Osteoblast (primary cell): Measurements from ENCODE around the gene BCL11B. TPM values are rescaled to one million over a fixed set of nuclear protein-coding genes. Genes with fewer than 3 reads are reported as not detected.
A peak's percentile ranks its signal among the peaks of the same experiment; 100 is the strongest.

Experiments used
- DNase-seq: peaks from one replicate; pipeline ENCODE4 v3.0.0; 2011; ENCODE audit warnings: low spot score, mixed read lengths; ENCODE audit not compliant: insufficient read length; ENCODE audit errors: missing footprints
- H2AFZ ChIP-seq: 2 replicates; pipeline ENCODE4 v1.6.0; 2011; ENCODE audit warnings: mild to moderate bottlenecking, low read length
- H3K27ac ChIP-seq: 2 replicates; pipeline ENCODE4 v1.5.1; 2011; ENCODE audit warnings: mild to moderate bottlenecking, low read depth, low read length, moderate library complexity
- H3K27me3 ChIP-seq: 2 replicates; pipeline ENCODE4 v1.6.0; 2012; ENCODE audit warnings: mild to moderate bottlenecking, control low read depth, inconsistent platforms, low read length, moderate library complexity; ENCODE audit not compliant: insufficient read depth
- H3K36me3 ChIP-seq: 2 replicates; pipeline ENCODE4 v1.5.1; 2011; ENCODE audit warnings: mild to moderate bottlenecking, low read length, control low read depth, moderate library complexity; ENCODE audit not compliant: insufficient read depth
- H3K4me1 ChIP-seq: 2 replicates; pipeline ENCODE4 v1.5.1; 2011; ENCODE audit warnings: mild to moderate bottlenecking, low read length, control low read depth, moderate library complexity; ENCODE audit not compliant: insufficient read depth
- H3K4me2 ChIP-seq: 2 replicates; pipeline ENCODE4 v1.6.0; 2011; ENCODE audit warnings: mild to moderate bottlenecking, low read length; ENCODE audit not compliant: insufficient read depth
- H3K4me3 ChIP-seq: fragments of 200-600 bp; sonication (generic); 3 replicates; pipeline ENCODE4 v1.5.1; 2012; ENCODE audit warnings: mild to moderate bottlenecking, low read length, inconsistent platforms; ENCODE audit not compliant: insufficient read depth
- H3K79me2 ChIP-seq: 2 replicates; pipeline ENCODE4 v1.6.0; 2012; ENCODE audit warnings: mild to moderate bottlenecking, low read length, control low read depth, inconsistent platforms; ENCODE audit not compliant: insufficient read depth
- H3K9me3 ChIP-seq: 2 replicates; pipeline ENCODE4 v1.5.1; 2011; ENCODE audit warnings: low read depth, low read length, control low read depth
- H4K20me1 ChIP-seq: 2 replicates; pipeline ENCODE4 v1.6.0; 2012; ENCODE audit warnings: mild to moderate bottlenecking, low read length, control low read depth; ENCODE audit not compliant: insufficient read depth
- total RNA-seq: library from RNA; depleted of rRNA; stranded (reverse); fragments of >200 nt; gene quantifications from 2 replicates; pipeline ENCODE4 v1.2.3, GENCODE V29; 2012
- TF ChIP-seq, protein P1 (sequence below): IDR thresholded peaks from 2 replicates; pipeline ENCODE4 v1.5.1; 2011; ENCODE audit warnings: mild to moderate bottlenecking, low read depth, low read length, moderate library complexity; ENCODE audit errors: extremely low read depth

BCL11B gene
- total RNA-seq, 1 donor = 0.36 TPM

DNA sequence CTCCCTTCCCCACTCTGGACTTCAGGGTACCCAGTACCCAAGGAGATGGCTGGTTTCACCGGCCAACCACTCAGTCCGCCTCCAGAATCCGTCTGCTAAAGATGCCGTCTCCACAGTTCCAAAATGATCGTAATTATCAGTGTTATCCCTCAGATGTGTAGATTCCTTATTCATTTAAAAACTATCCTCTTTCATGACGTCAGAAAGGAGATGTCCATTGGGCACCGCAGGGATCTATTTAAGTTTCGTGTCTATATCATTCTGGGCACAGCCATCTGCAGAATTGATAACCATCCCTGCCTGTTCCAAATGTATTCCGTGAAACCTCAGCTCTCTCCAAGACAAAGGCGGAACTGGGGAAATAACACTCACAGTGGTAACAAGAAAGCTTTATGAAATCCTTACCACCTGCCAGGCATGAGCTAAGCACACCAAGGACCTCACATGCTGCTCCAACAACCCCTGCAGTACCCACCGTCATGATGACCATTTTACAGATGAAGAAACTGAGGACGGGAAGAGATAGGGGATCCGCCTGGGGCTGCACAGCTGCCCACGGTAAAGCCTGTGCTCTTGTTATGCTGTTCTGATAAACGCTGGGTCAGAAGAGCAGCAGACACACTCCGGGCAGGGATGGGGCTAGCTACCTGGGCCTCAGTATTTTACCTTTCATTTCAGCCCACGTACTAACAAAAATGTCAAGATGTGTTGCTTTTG is 90.0 kb downstream of the BCL11B start:
- Histone ChIP-seq H3K4me1 (no peaks in the 10 kb centered on the region), H2AFZ (no peak overlapping the region), H3K27me3 (no peaks in the 10 kb centered on the region), H3K4me2 (no peak overlapping the region), H3K9me3 (no peaks in the 10 kb centered on the region), H3K36me3 (no peaks in the 10 kb centered on the region), H4K20me1 (no peaks in the 10 kb centered on the region), H3K4me3 (no peak overlapping the region), H3K79me2 (no peaks in the 10 kb centered on the region), H3K27ac (no peak overlapping the region)
- DNase-seq = peak; percentile 59
- TF ChIP-seq, protein P1, sequence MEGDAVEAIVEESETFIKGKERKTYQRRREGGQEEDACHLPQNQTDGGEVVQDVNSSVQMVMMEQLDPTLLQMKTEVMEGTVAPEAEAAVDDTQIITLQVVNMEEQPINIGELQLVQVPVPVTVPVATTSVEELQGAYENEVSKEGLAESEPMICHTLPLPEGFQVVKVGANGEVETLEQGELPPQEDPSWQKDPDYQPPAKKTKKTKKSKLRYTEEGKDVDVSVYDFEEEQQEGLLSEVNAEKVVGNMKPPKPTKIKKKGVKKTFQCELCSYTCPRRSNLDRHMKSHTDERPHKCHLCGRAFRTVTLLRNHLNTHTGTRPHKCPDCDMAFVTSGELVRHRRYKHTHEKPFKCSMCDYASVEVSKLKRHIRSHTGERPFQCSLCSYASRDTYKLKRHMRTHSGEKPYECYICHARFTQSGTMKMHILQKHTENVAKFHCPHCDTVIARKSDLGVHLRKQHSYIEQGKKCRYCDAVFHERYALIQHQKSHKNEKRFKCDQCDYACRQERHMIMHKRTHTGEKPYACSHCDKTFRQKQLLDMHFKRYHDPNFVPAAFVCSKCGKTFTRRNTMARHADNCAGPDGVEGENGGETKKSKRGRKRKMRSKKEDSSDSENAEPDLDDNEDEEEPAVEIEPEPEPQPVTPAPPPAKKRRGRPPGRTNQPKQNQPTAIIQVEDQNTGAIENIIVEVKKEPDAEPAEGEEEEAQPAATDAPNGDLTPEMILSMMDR = no peak

DNA sequence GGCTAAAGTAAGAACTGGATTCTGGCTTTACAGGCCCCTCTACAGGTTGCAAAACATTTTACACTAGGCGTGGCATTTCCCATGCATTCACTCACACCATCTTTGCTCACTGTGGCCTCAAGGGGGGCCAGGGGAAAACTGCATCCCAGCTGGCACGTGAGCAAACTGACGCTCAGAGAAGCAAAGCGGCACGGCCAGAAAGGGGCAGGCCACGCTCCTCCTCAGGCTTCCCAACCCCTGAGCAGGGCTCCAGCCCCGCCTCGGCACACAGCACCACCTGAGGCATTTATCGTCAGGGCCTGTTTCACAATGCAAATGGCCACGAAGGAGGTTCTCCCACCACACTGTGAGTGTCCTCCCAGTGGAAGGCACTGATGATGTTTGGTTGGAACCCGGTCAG is 90.8 kb downstream of the BCL11B start:
- no peak overlapping the region for H3K4me3 ChIP-seq
- no peaks in the 10 kb centered on the region for H3K27me3 ChIP-seq
- TF ChIP-seq, protein P1 = no peak
- H3K4me1 ChIP-seq = no peaks in the 10 kb centered on the region
- no peaks in the 10 kb centered on the region for H3K9me3 ChIP-seq
- no peaks in the 10 kb centered on the region for H4K20me1 ChIP-seq
- H3K36me3 ChIP-seq = no peaks in the 10 kb centered on the region
- no peaks in the 10 kb centered on the region for H3K79me2 ChIP-seq
- peak; percentile 21 for DNase-seq
- H3K4me2 ChIP-seq = no peak overlapping the region
- no peak overlapping the region for H3K27ac ChIP-seq
- H2AFZ ChIP-seq = no peak overlapping the region

DNA sequence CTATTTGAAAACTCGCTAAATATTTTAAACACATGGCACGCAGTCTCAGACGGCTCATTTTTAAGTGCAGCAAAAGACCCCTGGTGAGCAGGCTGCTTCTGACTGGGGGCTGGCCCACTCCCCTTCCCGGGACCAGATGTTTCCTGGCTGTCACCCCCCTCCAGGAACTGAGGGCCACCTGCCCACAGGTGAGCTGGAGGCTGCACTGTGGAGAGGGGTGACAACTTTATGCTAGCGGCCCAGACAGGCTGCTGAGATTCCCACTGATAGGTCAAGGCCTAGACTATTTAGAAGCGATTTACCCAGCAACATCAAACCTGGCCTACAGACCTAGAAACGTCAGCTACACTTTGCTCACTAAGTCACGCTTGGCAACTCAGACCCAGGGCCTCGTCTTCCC is 92.1 kb downstream of the BCL11B start:
- DNase-seq = no peak
- H3K4me1 ChIP-seq = no peaks in the 10 kb centered on the region
- H3K79me2 ChIP-seq = no peaks in the 10 kb centered on the region
- H4K20me1 ChIP-seq = no peaks in the 10 kb centered on the region
- H3K9me3 ChIP-seq = no peaks in the 10 kb centered on the region
- H3K36me3 ChIP-seq = no peaks in the 10 kb centered on the region
- TF ChIP-seq, protein P1 = no peak
- H3K27me3 ChIP-seq = no peaks in the 10 kb centered on the region
- no peak overlapping the region for H2AFZ ChIP-seq
- H3K27ac ChIP-seq = no peak overlapping the region
- no peak overlapping the region for H3K4me3 ChIP-seq
- H3K4me2 ChIP-seq = no peak overlapping the region

DNA sequence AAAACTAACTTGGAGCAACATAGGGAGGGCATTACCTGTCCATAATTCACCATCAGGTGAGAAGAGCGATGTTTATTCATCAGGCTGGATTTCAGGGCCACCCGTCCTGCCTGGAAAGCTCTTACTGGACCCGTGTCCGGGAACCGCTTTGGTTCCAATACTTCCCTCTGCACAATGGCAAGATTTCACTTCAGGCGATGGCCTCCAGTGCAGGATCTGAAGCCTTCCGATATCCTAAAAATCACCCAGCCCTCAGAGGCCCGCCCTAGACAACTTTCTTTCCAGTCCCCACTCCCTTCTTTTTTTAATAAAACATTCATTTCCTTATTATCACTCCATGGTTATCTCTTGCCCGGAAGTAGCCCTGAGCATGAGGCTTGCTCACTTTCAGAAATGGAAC is 92.5 kb downstream of the BCL11B start:
- Histone ChIP-seq H2AFZ (no peak overlapping the region), H3K4me1 (no peaks in the 10 kb centered on the region), H4K20me1 (no peaks in the 10 kb centered on the region), H3K36me3 (no peaks in the 10 kb centered on the region), H3K4me3 (no peak overlapping the region), H3K4me2 (no peak overlapping the region), H3K9me3 (no peaks in the 10 kb centered on the region), H3K27ac (no peak overlapping the region), H3K79me2 (no peaks in the 10 kb centered on the region), H3K27me3 (no peaks in the 10 kb centered on the region)
- no peak for DNase-seq
- TF ChIP-seq, protein P1 = no peak
